H1 (cell line): Measurements from ENCODE around the gene DPEP3. TPM values are rescaled to one million over a fixed set of nuclear protein-coding genes. Genes with fewer than 3 reads are reported as not detected.

Experiments used
- SIN3A ChIP-seq, 2 experiments: IDR thresholded peaks in 1 of 2; conservative IDR thresholded peaks in 1 of 2; 2 replicates each; pipeline ENCODE4 v1.6.1; 2011 to 2012; ENCODE audit warnings: low read length in 2 of 2, improper control_type of control experiment in 1 of 2, low read depth in 1 of 2, mild to moderate bottlenecking in 1 of 2
- TAF1 ChIP-seq: IDR thresholded peaks from 2 replicates; pipeline ENCODE4 v1.6.1; 2011; ENCODE audit warnings: mild to moderate bottlenecking, low read depth, low read length
- polyA plus RNA-seq, 7 experiments: library from polyadenylated mRNA; depleted of rRNA in 3 of 7; stranded (reverse) in 5 of 7; unstranded in 2 of 7; fragments of >200 nt in 5 of 7; fragments of 200-250 nt in 2 of 7; gene quantifications; 1 replicate in 5 of 7; 2 replicates in 1 of 7; 4 replicates in 1 of 7; pipeline versions ENCODE4 v1.2.1 to v1.2.3, GENCODE V29; 2011 to 2013; ENCODE audit warnings: missing spikeins in 2 of 7, mixed read lengths in 2 of 7
- total RNA-seq: library from RNA; stranded (reverse); fragmentation: NEBNext Ultra II Directional; extraction: Animal tissue kit (Norgen Biotek cat#: 25700); gene quantifications from 2 replicates; pipeline ENCODE4 v1.2.1, GENCODE V29; 2021
- TF ChIP-seq, protein P1 (sequence below): IDR thresholded peaks from 2 replicates; pipeline ENCODE4 v1.6.1; 2012; ENCODE audit warnings: inconsistent platforms

DPEP3 gene
- total and polyA plus RNA-seq, 2 of the 8 experiments (the other 6 are each of a cell fraction or from before 2014, with no cell fraction given) = 6.5 to 9.9 TPM

DNA sequence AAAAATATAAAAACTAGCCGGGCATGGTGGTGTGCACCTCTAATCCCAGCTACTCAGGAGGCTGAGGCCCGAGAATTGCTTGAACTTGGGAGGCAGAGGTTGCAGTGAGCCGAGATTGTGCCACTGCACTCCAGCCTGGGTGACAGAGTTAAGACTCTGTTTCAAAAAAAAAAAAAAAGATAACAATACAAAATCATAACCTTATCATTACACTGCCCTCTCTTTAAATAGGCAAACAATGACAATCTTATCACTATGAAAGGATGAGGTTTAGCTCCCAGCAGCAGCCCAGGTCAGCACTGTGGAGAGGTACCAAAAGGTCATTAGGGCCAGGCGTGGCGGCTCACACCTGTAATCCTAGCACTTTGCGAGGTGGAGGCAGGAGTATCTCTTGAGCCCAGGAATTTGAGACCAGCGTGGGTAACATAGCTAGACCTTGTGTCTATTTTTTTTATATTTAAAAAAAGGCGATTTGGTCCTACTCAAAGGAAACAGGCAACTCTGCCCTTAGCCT is 38.9 kb upstream of the DPEP3 start (continued):
- TF ChIP-seq, protein P1, sequence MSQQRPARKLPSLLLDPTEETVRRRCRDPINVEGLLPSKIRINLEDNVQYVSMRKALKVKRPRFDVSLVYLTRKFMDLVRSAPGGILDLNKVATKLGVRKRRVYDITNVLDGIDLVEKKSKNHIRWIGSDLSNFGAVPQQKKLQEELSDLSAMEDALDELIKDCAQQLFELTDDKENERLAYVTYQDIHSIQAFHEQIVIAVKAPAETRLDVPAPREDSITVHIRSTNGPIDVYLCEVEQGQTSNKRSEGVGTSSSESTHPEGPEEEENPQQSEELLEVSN = no peak
- TF ChIP-seq TAF1 (no peak), SIN3A (conservative IDR thresholded peaks at IDR 0.05 in 1 of 2, IDR thresholded peaks at IDR 0.05 in 1 of 2; ENCODE audit: low read depth in 1 of 2, low read length in 2 of 2) (no peak)
